IMR-90 (cell line): ENCODE data around the gene CBY1. TPM values are rescaled to one million over a fixed set of nuclear protein-coding genes. Genes with fewer than 3 reads are reported as not detected.

Experiments
- ATAC-seq: fragments of 200-7000 bp; cut with Tn5 transposase; 2 replicates; pipeline ENCODE4 v1.9.1; 2020; ENCODE audit warnings: low read depth, mild to moderate bottlenecking, moderate library complexity
- BruUV-seq: library from RNA; stranded (reverse); fragments of 400-500 nt; replicated peaks from 2 replicates; lab custom pipeline; 2021; lab: Mats Ljungman, UMichigan
- CTCF ChIA-PET: fragments of 300-600 bp; formaldehyde crosslinking; extraction: SDS; loops from one replicate; lab custom pipeline; 2021; ENCODE audit warnings: antibody characterized with exemption; lab: Yijun Ruan, JAX
- POLR2A ChIA-PET: fragments of 300-600 bp; sonication (Branson Sonifier 250); formaldehyde crosslinking; loops from one replicate; lab custom pipeline; 2022; ENCODE audit warnings: antibody characterized with exemption; ENCODE audit not compliant: unreplicated experiment; lab: Charles Lee
- DNase-seq: peaks from one replicate; pipeline ENCODE4 v3.0.0; 2013
- H2AFZ ChIP-seq: replicated peaks from 2 replicates; pipeline ENCODE3; 2013; ENCODE audit warnings: low read length, mild to moderate bottlenecking; ENCODE audit not compliant: poor library complexity
- H2AK5ac ChIP-seq: 2 replicates; pipeline ENCODE4 v1.6.1; 2013; ENCODE audit warnings: low read depth, low read length, inconsistent platforms
- H2AK9ac ChIP-seq: replicated peaks from 2 replicates; pipeline ENCODE3; 2013; ENCODE audit warnings: mild to moderate bottlenecking, low read depth, low read length, moderate library complexity; ENCODE audit not compliant: poor library complexity
- H2BK120ac ChIP-seq: 2 replicates; pipeline ENCODE4 v1.6.1; 2013; ENCODE audit warnings: low read depth, low read length, inconsistent platforms
- H2BK15ac ChIP-seq: 3 replicates; pipeline ENCODE4 v1.6.1; 2013; ENCODE audit warnings: low read depth, low read length, inconsistent platforms
- H2BK20ac ChIP-seq: 2 replicates; pipeline ENCODE4 v1.6.1; 2013; ENCODE audit warnings: low read depth, mild to moderate bottlenecking, inconsistent platforms, low read length, moderate library complexity
- H2BK5ac ChIP-seq: 2 replicates; pipeline ENCODE4 v1.6.1; 2013; ENCODE audit warnings: mild to moderate bottlenecking, low read depth, low read length, inconsistent platforms; ENCODE audit not compliant: poor library complexity, severe bottlenecking
- H3K14ac ChIP-seq: replicated peaks from 2 replicates; pipeline ENCODE4 v1.6.1; 2013; ENCODE audit warnings: low read depth, low read length, inconsistent platforms
- H3K18ac ChIP-seq: 2 replicates; pipeline ENCODE4 v1.6.1; 2013; ENCODE audit warnings: low read depth, low read length, control low read depth
- H3K23ac ChIP-seq: 2 replicates; pipeline ENCODE4 v1.6.1; 2013; ENCODE audit warnings: low read depth, low read length, inconsistent platforms
- H3K27ac ChIP-seq: 2 replicates; pipeline ENCODE4 v1.5.1; 2013; ENCODE audit warnings: mild to moderate bottlenecking, control low read depth, low read length; ENCODE audit not compliant: insufficient read depth
- H3K27me3 ChIP-seq: 2 replicates; pipeline ENCODE4 v1.6.1; 2013; ENCODE audit warnings: low read length; ENCODE audit not compliant: control insufficient read depth, insufficient read depth
- H3K36me3 ChIP-seq: 2 replicates; pipeline ENCODE4 v1.6.1; 2013; ENCODE audit warnings: low read length, mixed read lengths; ENCODE audit not compliant: control insufficient read depth, insufficient read depth
- H3K4ac ChIP-seq: 2 replicates; pipeline ENCODE4 v1.6.1; 2013; ENCODE audit warnings: low read depth, low read length, inconsistent platforms
- H3K4me1 ChIP-seq: 2 replicates; pipeline ENCODE4 v1.6.1; 2013; ENCODE audit warnings: low read length, mixed read lengths; ENCODE audit not compliant: control insufficient read depth, insufficient read depth
- H3K4me2 ChIP-seq: 2 replicates; pipeline ENCODE4 v1.6.1; 2013; ENCODE audit warnings: low read depth, mild to moderate bottlenecking, control low read depth, low read length, moderate library complexity
- H3K4me3 ChIP-seq: 2 replicates; pipeline ENCODE4 v1.5.1; 2013; ENCODE audit warnings: low read depth, mild to moderate bottlenecking, control low read depth, low read length, moderate library complexity; ENCODE audit not compliant: insufficient read depth
- H3K56ac ChIP-seq: 2 replicates; pipeline ENCODE4 v1.6.1; 2013; ENCODE audit warnings: low read length, inconsistent platforms; ENCODE audit not compliant: insufficient read depth; ENCODE audit errors: extremely low read depth
- H3K79me1 ChIP-seq, 2 experiments: 2 replicates each; pipeline ENCODE4 v1.6.1; 2013; ENCODE audit warnings: low read length in 2 of 2, inconsistent platforms in 1 of 2, low read depth in 1 of 2
- H3K9ac ChIP-seq: 2 replicates; pipeline ENCODE4 v1.6.1; 2013; ENCODE audit warnings: low read depth, low read length, control low read depth
- H3K9me1 ChIP-seq: 2 replicates; pipeline ENCODE4 v1.6.1; 2013; ENCODE audit warnings: low read length, inconsistent platforms; ENCODE audit not compliant: insufficient read depth
- H3K9me3 ChIP-seq: 2 replicates; pipeline ENCODE4 v1.6.1; 2013; ENCODE audit warnings: low read length; ENCODE audit not compliant: control insufficient read depth, insufficient read depth
- H4K20me1 ChIP-seq: 2 replicates; pipeline ENCODE4 v1.6.1; 2013; ENCODE audit warnings: low read length, inconsistent platforms; ENCODE audit not compliant: insufficient read depth
- H4K5ac ChIP-seq: 2 replicates; pipeline ENCODE4 v1.6.1; 2013; ENCODE audit warnings: mild to moderate bottlenecking, low read depth, low read length, control low read depth
- H4K8ac ChIP-seq, 2 experiments: 2 replicates each; pipeline ENCODE4 v1.6.1; 2013; ENCODE audit warnings: low read depth in 2 of 2, low read length in 2 of 2, control low read depth in 1 of 2, inconsistent platforms in 1 of 2
- H4K91ac ChIP-seq: 2 replicates; pipeline ENCODE4 v1.6.1; 2013; ENCODE audit warnings: low read depth, low read length, inconsistent platforms; ENCODE audit not compliant: insufficient read depth
- BHLHE40 ChIP-seq: fragments of 150-350 bp; IDR thresholded peaks from 2 replicates; pipeline ENCODE4 v1.6.1; 2016; ENCODE audit warnings: mild to moderate bottlenecking, low read depth, low read length
- CEBPB ChIP-seq: IDR thresholded peaks from 2 replicates; pipeline ENCODE4 v1.6.1; 2012; ENCODE audit warnings: low read depth, low read length, improper control_type of control experiment
- MAFK ChIP-seq: IDR thresholded peaks from 2 replicates; pipeline ENCODE4 v1.6.1; 2012; ENCODE audit warnings: low read depth, low read length, improper control_type of control experiment
- MXI1 ChIP-seq: IDR thresholded peaks from 2 replicates; pipeline ENCODE4 v1.6.1; 2012; ENCODE audit warnings: low read depth, mild to moderate bottlenecking, low read length, moderate library complexity, borderline replicate concordance
- NFE2L2 ChIP-seq: fragments of 150-350 bp; IDR thresholded peaks from 2 replicates; pipeline ENCODE4 v1.6.1; 2016; ENCODE audit warnings: low read depth, mild to moderate bottlenecking, low read length
- RAD21 ChIP-seq: IDR thresholded peaks from 2 replicates; pipeline ENCODE4 v1.6.1; 2012; ENCODE audit warnings: low read length, improper control_type of control experiment
- RCOR1 ChIP-seq: IDR thresholded peaks from 2 replicates; pipeline ENCODE4 v1.6.1; 2012; ENCODE audit warnings: mild to moderate bottlenecking, low read length, improper control_type of control experiment; ENCODE audit not compliant: insufficient replicate concordance
- RFX5 ChIP-seq: IDR thresholded peaks from 2 replicates; pipeline ENCODE4 v1.8.0; 2012; ENCODE audit warnings: low read depth, mild to moderate bottlenecking, low read length, moderate library complexity
- WGBS, 2 experiments: methylation state at CpG; one replicate each; pipeline versions ENCODE4 v1.1.5 to v1.1.7; 2013; ENCODE audit warnings: missing lambda C conversion rate in 2 of 2; ENCODE audit not compliant: insufficient read length in 1 of 2; ENCODE audit errors: extremely low coverage in 2 of 2; 5-methylcytosine and 5-hydroxymethylcytosine counted together
- dilution Hi-C: fragments of 300-500 bp; cut with HindIII; formaldehyde crosslinking; loops from one replicate; pipeline ENCODE4 v1.14.3; 2018; ENCODE audit warnings: low sequenced_read_pairs; ENCODE audit not compliant: unreplicated experiment
- in situ Hi-C: fragments of 300-500 bp; cut with MboI; formaldehyde crosslinking; loops from 3 replicates; pipeline ENCODE4 v1.14.3; 2019; ENCODE audit warnings: low sequenced_read_pairs, inconsistent platforms, mixed read lengths
- intact Hi-C: fragments of 100-400 bp; cut with micrococcal nuclease; formaldehyde crosslinking; loops from 2 replicates; pipeline ENCODE4 v1.10.0; 2022
- polyA plus RNA-seq, 3 experiments: library from polyadenylated mRNA; depleted of rRNA; stranded (reverse); fragments of >200 nt; gene quantifications; 2 replicates each; pipeline ENCODE4 v1.2.3, GENCODE V29; 2012; ENCODE audit warnings: low replicate concordance in 1 of 3
- total RNA-seq: library from RNA; depleted of rRNA; stranded (reverse); fragments of >200 nt; gene quantifications from 2 replicates; pipeline ENCODE4 v1.2.3, GENCODE V29; 2012
- TF ChIP-seq, protein P1 (sequence below): fragments of 150-350 bp; IDR thresholded peaks from 2 replicates; pipeline ENCODE4 v1.6.1; 2016; ENCODE audit warnings: low read depth, mild to moderate bottlenecking, low read length, moderate library complexity, borderline replicate concordance
- TF ChIP-seq, protein P2 (sequence below): fragments of 150-350 bp; IDR thresholded peaks from 2 replicates; pipeline ENCODE4 v1.6.1; 2017; ENCODE audit warnings: mild to moderate bottlenecking, antibody characterized with exemption, low read length, low read depth
- TF ChIP-seq, protein P3 (sequence below): conservative IDR thresholded peaks from 2 replicates; pipeline ENCODE4 v1.5.1; 2012; ENCODE audit warnings: mild to moderate bottlenecking, low read depth, low read length, improper control_type of control experiment

Gene CBY1
- total and polyA plus RNA-seq, 2 of the 4 experiments (the other 2 are of a cell fraction): 13.8 to 30.0 TPM

DNA sequence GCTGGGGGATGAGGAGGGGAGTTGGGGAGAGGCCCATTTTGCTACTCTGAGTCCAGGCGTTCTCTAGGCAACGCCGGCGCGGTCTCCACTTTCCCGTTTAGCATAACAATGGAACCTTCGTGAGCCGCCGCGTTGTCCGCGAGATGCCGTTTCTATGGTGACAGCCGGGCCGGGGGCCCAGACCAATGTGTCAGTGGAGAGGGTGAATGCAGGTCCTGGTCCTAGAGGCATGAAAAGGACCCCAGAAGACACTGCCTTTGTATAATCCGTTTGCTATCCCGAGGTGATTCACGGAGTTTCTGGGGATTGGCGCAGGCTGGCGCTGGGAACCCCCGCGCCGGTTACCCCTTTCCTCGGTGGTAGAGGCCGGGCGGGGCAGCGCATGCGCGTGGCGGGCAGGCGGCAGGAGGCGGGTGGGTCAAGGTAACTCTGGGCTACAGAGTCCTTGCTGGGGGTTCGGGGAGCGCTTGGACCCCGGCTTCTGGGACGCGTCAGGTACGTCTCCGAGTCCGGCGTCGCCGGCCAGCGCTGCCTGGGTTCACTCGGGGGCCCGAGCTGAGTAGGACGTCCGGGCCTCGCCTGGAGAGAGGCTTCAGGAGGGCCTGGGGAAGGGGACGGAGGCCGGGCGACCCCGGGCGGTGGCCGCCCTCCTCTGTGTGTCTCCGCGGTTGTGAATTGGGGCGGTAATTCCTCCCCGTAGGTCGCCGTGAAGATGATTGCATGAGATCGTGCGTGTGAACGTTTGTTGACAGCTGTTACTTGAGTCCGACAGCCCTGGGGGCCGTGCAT, at the start of gene CBY1, which contains the start of gene FAM227A (continued):
- TF ChIP-seq, protein P1, sequence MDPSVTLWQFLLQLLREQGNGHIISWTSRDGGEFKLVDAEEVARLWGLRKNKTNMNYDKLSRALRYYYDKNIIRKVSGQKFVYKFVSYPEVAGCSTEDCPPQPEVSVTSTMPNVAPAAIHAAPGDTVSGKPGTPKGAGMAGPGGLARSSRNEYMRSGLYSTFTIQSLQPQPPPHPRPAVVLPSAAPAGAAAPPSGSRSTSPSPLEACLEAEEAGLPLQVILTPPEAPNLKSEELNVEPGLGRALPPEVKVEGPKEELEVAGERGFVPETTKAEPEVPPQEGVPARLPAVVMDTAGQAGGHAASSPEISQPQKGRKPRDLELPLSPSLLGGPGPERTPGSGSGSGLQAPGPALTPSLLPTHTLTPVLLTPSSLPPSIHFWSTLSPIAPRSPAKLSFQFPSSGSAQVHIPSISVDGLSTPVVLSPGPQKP: no peak
- no peak for TF ChIP-seq RCOR1
- peak; percentile 65; the same call in 1 of the 2 replicates for TF ChIP-seq MXI1

DNA sequence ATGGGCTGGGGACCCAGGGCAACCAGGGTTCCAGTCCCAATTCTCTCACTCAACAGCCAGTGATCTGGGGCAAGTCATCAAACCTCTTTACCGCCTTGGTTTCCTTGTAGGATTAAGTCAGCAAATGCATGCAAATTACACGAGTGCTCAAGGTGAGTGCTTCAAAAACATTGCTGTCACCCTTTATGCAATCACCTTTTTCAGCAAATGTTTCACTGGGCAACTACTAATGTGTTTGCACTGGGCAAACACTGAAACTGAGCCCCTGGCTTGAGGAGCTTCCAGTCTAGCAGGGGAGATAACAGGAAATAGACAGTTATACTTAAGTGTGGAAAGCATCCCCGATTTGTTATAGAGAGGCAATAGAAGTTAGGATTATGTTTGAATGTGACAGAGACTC, 48.8 kb upstream of the CBY1 start:
- intact Hi-C loops (no loop called here), in situ Hi-C loops (no loop called here), dilution Hi-C loops (no loop called here)
- Histone ChIP-seq H2BK20ac (no peak overlapping the region), H3K36me3 (no peaks in the 10 kb centered on the region), H3K79me1 (no peaks in the 10 kb centered on the region), H3K9ac (no peak overlapping the region), H4K20me1 (no peaks in the 10 kb centered on the region), H2BK120ac (no peak overlapping the region), H4K91ac (no peak overlapping the region), H3K9me3 (no peaks in the 10 kb centered on the region), H2AK5ac (no peak overlapping the region), H3K4me2 (no peak overlapping the region), H2BK5ac (no peak overlapping the region), H2BK15ac (no peak overlapping the region), H2AK9ac (no peak overlapping the region), H3K27ac (no peak overlapping the region), H3K14ac (no peak overlapping the region), H2AFZ (no peak overlapping the region), H3K18ac (no peak overlapping the region), H3K23ac (no peak overlapping the region), H3K4me1 (peaks cover 4% of the 10 kb centered on the region), H3K9me1 (peaks cover 5% of the 10 kb centered on the region), H3K4me3 (no peak overlapping the region), H4K8ac (no peak overlapping the region), H3K56ac (no peak overlapping the region), H3K4ac (no peak overlapping the region), H4K5ac (no peak overlapping the region), H3K27me3 (no peaks in the 10 kb centered on the region)
- ChIA-PET POLR2A (no interaction called here), CTCF (no interaction called here)
- no peak for ATAC-seq
- no CpG with 5 or more reads among the region's 3 CpGs for WGBS, 2 experiments
- no peak for DNase-seq
- no TSS peak for BruUV-seq
- no peak for TF ChIP-seq RAD21
- TF ChIP-seq, protein P2, sequence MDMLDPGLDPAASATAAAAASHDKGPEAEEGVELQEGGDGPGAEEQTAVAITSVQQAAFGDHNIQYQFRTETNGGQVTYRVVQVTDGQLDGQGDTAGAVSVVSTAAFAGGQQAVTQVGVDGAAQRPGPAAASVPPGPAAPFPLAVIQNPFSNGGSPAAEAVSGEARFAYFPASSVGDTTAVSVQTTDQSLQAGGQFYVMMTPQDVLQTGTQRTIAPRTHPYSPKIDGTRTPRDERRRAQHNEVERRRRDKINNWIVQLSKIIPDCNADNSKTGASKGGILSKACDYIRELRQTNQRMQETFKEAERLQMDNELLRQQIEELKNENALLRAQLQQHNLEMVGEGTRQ: no peak
- TF ChIP-seq BHLHE40: no peak
- TF ChIP-seq NFE2L2: no peak
- TF ChIP-seq, protein P3, sequence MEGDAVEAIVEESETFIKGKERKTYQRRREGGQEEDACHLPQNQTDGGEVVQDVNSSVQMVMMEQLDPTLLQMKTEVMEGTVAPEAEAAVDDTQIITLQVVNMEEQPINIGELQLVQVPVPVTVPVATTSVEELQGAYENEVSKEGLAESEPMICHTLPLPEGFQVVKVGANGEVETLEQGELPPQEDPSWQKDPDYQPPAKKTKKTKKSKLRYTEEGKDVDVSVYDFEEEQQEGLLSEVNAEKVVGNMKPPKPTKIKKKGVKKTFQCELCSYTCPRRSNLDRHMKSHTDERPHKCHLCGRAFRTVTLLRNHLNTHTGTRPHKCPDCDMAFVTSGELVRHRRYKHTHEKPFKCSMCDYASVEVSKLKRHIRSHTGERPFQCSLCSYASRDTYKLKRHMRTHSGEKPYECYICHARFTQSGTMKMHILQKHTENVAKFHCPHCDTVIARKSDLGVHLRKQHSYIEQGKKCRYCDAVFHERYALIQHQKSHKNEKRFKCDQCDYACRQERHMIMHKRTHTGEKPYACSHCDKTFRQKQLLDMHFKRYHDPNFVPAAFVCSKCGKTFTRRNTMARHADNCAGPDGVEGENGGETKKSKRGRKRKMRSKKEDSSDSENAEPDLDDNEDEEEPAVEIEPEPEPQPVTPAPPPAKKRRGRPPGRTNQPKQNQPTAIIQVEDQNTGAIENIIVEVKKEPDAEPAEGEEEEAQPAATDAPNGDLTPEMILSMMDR: no peak
- no peak for TF ChIP-seq CEBPB
- no peak for TF ChIP-seq MAFK
- TF ChIP-seq RFX5: no peak
- TF ChIP-seq, protein P1: no peak
